SH-SY5Y (cell line): ENCODE data around the gene MAGI2.

Source experiments
- GATA2 ChIP-seq: IDR thresholded peaks from 2 replicates; pipeline ENCODE4 v1.6.1; 2011; ENCODE audit warnings: mild to moderate bottlenecking, low read depth, low read length
- GATA3 ChIP-seq: IDR thresholded peaks from 2 replicates; pipeline ENCODE4 v1.6.1; 2011; ENCODE audit warnings: low read depth, mild to moderate bottlenecking, low read length, moderate library complexity

The MAGI2 gene

DNA sequence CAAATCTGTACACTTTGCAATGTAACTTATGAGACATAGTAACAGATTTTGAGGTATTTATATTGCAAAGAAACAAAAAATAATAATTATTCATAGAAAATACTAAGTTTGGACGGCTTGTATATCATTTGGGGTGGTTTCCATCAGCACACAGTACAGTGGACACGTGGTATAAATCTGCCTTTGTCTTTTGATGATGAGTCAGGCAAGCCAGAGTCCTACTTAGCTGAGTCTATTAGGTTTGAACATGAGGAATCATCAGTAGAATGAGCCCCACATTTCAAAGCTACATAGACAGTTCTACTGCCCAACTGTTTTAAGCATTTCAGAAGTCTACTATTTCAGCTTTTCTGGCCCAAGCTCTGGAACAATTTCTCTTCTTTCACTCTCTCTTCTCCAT lies 851.7 kb downstream of the MAGI2 start:
- TF ChIP-seq GATA2, result no peak
- TF ChIP-seq GATA3, result no peak

DNA sequence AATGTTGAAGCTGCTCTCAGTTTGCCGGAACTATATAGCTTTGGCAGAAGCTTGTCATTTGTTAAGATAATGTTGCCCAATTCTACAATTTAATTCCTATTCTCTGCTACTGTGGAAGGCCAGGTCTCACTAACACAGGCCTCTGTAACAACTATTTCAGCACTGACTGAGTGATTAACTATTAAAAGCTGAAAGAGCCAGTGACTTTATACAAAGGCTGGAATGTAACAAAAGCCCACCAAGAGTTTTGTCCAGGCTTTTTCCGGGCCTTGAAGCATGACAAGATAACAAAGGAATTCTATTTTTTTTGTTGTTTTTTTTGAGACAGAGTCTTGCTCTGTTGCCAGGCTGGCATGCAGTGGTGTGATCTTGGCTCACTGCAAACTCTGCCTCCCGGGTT lies 859.3 kb downstream of the MAGI2 start:
- TF ChIP-seq GATA3 (no peak), GATA2 (no peak)

DNA sequence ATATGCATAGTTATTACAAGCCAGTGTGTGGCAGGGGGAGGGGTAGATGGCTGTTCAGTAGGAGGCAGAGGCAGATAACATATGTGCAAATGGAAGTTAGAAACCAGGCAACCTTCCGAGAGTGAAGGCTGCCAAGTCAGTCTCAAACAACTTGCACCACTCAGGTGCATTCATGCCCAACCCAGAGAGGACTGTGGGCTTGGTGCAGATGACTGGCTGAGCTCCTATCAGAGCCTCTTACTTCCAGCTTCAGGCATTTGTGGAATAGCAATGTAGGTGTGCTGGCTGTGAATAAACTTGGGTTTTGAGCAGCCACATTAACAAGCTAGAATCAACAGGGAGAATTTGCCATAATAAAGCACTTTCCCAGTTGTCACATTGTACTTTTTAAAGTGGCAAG lies 865.1 kb downstream of the MAGI2 start:
- TF ChIP-seq GATA3 (no peak), GATA2 (no peak)

DNA sequence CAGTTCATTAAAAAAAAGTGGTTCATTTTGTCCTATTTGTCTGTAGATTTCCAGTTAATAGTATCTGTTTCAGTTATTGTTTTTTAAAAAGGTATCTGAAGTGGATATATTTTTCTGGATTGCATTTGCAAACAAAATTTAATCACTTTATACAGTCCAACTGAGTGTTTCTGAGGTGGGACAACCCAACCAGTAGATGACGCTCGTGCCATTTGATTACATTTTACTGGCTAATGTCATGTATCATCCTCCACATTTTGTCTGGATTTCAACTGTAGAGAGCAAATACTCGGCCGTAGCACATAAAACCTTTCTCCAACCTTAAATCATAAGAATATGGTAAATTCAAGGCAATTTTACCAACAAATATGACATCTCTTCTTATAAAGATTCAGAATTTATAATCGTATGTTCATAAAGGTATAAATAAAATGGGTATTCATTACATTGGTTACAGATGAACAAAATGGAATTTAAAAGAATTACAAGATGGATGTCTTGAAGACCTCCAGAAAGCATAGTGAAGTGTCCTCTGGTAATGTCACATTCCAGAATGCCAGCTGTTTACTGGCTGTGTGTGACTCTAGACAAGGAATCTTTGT lies 865.9 kb downstream of the MAGI2 start:
- no peak for TF ChIP-seq GATA3
- TF ChIP-seq GATA2, result no peak

DNA sequence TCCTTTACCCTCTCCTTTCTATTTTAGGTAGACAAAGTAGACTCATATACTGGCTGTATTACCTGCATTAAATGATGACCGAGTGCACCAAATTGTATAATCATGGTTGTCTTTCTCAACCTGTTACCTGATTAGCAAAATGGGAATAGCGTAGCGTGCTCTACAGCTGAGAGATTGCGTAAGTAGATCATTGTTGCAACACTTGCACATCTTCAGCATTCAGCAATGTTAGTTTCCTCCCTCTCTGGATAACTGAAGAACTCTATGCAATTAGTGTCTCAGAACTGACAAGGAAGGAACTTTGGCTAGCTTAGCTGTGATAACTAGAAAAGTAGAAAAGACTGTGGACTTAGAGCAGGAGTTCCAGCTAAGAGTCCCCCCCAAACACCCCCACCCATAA lies 867.5 kb downstream of the MAGI2 start:
- TF ChIP-seq GATA3 (no peak), GATA2 (no peak)

DNA sequence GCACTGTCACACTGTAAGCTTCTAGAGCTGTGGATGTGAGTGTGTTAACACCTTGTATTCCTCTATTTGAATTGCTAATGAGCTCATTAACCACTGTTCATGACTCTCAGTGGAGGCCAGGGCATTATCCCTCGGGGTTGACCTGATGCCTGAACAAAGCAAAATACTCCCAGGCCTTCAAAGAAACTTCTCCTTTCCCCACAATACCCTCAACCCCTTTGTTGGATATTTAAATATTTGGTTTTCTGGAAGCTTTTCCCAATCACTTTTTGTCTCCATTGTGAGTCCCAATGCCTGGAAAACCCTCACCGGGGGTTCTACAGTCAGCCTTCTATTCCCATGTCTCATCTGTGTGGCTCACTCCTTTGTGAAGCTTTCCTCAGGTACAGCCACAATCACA lies 874.8 kb downstream of the MAGI2 start:
- no peak for TF ChIP-seq GATA2
- no peak for TF ChIP-seq GATA3

DNA sequence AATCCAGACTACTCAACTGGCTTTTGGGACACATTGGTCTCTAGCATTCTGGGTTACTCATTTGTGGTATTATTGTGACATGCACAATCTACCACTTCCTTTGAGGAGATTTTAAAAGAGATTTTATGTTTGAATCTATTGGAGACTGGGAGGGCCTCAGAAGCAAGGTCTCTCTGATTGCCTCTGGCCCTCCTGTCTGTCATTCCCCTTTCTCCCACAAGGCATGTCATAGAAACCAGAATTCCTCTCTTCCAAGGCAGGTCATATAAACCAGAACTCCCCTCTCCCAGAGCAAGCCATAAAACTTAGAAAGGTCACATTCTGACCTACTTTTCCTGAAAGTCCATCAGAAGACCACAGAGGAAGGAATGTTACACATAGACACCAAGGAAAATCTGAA lies 877.2 kb downstream of the MAGI2 start:
- TF ChIP-seq GATA3, result no peak
- TF ChIP-seq GATA2, result no peak

DNA sequence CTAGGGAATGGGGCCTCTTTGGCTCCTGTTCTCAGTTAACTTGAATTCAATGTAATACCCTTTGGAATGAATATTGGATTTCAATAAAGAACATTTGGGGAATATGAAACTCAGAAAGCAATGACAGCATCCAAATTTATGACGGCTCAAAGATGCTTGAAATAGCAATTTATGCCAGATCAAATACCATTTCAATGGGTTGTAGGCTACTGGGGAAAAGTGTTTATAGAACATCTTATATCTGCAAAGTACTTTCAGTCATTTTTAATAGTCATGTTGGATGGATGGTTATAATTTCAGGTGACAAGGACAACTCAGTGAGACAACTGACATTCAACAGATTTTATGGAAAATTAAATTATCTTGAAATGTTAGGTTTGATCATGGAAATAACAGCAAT lies 882.2 kb downstream of the MAGI2 start:
- TF ChIP-seq GATA2, result no peak
- no peak for TF ChIP-seq GATA3

DNA sequence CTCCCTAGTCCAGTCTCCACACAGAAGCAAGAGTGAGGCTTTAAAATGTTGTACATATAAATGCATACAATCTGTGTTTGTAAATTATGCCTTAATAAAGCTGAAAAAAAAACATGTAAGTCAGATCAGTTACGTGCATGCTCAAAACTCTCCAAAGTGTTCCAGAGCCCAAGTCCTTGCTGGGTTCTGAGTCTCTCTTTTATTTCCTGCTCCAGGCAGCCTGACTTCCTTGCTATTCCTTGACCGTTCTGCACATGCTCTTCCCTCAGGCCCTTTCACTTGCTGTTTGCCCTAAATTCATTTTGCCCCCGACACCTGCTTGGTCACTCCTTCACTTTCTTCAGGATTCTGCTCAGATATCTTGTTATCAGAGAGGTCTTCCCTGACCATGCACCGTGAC lies 884.8 kb downstream of the MAGI2 start:
- TF ChIP-seq GATA2, result no peak
- no peak for TF ChIP-seq GATA3

DNA sequence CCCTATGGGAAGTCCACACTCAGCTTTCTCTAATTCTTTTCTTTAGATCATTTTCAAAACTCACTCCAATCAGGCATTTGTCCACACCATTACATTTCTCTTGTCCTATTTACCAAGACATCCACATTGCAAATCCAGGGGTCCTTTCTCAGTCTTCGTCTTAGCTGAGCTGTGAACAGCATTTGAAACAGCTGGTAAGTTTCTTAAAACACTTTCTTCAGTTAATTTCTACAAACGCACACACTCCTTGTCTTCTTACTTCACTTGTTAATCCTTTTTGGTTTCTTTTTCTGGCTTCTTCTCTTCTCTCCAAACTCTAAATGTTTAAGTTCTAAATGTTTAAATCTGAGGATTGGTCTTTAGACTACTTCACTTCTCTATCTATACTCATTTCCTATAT lies 885.6 kb downstream of the MAGI2 start:
- TF ChIP-seq GATA2 (no peak), GATA3 (no peak)

DNA sequence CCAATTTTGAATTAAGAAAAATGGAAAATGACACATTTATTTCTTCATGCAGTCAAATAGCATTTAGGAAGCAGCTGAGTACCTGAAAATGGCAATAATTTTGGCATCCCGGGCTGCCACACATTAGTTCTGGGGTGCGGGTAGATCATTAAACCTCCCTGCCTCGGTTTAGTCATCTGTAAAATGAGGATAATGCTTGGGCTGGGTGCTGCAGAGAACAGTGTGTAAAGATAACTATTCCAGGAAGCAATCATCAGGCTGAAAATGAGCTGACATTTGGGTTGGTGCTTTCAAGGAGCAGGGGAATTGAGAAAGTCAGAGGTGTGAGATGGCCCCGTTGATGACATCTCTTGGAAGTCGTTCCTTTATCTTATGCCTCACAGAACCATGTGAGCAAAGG lies 887.7 kb downstream of the MAGI2 start:
- TF ChIP-seq GATA3 (no peak), GATA2 (no peak)

DNA sequence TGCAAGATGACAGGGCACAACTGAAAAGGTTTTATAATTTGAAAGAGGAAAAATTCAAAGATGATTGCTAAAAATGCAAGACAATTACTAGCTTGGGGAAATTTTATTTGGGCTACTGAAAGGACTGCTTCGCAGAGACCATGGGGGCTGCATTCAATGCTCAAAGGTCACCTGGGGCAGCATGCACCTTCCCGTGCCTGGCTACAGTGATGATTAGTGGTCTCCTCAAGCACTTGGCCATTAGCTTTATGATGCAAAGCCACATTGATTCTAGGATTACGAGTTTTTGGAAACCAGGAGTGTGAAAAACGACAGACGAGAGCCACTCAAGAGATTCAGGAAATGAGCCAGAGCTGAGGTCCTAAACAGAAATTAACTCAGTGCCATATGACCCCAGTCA lies 890.3 kb downstream of the MAGI2 start:
- TF ChIP-seq GATA3 (no peak), GATA2 (no peak)

DNA sequence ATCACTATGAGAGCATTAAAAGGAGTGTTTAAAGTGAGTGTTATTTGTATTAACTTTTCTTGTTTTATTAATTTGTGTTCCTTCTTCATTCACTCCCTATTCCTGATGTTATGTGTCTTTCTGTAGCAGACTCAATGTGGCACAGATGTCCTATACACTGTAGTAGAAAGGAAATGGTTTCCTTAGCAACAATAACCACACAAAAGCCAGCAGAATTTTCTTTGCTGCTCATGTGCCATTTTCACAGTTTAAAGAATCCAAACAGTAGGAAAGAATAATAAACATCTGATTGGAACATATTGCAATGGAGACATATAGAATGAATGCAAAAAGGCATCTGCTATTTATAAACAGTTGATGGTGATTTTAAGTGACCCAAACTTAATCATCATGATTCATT lies 891.3 kb downstream of the MAGI2 start:
- TF ChIP-seq GATA3 (no peak), GATA2 (no peak)

DNA sequence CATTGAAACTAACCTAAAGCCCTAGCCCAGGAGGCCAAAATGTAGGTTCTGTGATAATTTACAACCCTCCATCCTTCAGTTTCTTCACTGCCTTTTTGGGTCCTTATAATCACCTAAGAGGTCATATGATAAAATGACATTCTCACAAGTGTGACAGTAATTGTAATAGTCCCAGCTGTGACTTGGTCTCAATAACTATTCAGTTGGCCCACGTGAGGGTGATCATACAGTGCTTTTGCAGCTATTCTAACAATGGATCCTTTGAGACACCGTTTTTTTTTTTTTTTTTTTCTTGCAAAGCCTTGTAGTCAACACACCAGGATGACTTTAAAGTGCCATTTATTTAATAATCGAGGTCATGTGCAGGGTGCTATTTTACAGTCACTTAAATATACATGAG lies 894.9 kb downstream of the MAGI2 start:
- TF ChIP-seq GATA2 (no peak), GATA3 (no peak)

DNA sequence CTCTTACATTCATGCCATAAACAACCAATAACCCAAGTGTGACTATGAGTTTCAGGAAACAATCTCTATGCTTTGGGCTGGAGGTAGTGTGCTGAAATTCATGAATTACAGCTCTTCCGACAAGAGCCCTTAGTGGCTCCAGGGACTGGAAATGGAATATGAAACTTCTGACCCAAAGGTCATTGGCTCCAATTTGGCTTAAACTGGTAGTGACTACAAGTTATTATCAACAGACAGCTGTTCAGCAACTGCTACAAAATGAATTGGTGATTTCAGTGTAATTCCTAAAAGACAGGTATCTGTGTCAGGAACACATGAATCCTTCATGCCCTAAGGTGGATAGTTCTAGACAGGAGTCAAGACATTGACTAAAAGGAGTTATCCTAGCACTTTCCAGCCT lies 909.5 kb downstream of the MAGI2 start:
- TF ChIP-seq GATA2, result no peak
- TF ChIP-seq GATA3, result no peak

DNA sequence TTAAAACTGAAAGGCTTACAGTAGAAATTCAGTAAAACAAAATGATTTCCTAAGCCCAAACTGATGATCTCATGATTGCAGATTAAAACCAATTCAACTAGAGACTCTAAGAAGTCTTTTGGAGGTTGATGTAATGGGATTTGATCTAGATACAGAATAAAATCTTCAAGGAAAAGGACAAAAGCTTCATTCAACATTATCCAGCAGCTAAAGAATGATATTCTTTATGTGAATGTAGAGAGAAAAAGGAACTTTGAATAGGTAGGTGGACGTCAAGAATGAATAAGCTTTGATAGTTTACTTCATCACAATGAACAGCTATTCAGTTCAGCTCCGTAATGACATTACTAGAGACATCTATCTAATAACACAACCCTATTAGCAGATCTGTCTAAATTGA lies 910.5 kb downstream of the MAGI2 start:
- TF ChIP-seq GATA2 (no peak), GATA3 (no peak)
